Measurements from ENCODE around the gene ERFE. TPM values are rescaled to one million over a fixed set of nuclear protein-coding genes. Genes with fewer than 3 reads are reported as not detected.

Gene ERFE
- polyA plus RNA-seq, 1 of the 3 experiments (the other 2 are of a cell fraction), result 1.3 TPM

DNA sequence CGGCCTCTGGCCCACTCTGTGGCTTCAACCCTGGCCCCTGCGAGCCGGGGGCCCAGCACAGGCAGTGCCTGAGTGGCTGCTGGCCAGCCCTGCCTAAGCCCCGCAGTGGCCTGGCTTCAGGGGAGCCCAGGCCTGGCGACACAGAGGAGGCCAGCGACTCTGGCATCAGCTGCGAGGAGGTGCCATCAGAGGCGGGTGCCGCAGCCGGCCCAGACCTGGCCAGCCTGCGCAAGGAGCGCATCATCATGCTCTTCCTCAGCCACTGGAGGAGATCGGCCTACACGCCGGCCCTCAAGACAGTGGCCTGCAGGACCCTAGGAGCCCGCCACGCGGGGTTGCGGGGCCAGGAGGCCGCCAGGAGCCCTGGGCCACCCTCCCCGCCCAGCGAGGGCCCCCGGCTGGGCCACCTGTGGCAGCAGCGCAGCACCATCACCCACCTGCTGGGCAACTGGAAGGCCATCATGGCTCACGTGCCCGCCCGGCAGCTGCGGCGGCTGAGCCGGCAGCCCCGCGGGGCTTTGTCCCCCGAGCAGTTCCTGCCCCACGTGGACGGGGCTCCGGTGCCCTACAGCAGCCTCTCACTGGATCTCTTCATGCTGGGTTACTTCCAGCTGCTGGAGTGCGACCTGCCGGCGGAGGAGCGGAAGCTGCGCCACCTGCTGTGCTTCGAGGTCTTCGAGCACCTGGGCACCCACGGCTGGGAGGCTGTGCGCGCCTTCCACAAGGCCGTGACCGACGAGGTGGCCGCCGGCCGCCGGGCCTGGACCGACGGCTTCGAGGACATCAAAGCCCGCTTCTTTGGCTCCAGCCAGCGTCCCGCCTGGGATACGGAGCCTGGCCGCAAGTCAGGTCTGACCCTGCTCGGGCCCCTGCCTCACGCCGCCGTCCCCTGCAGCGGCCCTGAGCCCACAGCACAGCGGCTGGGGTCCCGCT lies 27.8 kb upstream of the ERFE start (continued):
- TF ChIP-seq, protein P1, sequence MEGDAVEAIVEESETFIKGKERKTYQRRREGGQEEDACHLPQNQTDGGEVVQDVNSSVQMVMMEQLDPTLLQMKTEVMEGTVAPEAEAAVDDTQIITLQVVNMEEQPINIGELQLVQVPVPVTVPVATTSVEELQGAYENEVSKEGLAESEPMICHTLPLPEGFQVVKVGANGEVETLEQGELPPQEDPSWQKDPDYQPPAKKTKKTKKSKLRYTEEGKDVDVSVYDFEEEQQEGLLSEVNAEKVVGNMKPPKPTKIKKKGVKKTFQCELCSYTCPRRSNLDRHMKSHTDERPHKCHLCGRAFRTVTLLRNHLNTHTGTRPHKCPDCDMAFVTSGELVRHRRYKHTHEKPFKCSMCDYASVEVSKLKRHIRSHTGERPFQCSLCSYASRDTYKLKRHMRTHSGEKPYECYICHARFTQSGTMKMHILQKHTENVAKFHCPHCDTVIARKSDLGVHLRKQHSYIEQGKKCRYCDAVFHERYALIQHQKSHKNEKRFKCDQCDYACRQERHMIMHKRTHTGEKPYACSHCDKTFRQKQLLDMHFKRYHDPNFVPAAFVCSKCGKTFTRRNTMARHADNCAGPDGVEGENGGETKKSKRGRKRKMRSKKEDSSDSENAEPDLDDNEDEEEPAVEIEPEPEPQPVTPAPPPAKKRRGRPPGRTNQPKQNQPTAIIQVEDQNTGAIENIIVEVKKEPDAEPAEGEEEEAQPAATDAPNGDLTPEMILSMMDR (IDR thresholded peaks at IDR 0.05), result no peak
- TF ChIP-seq JUND (IDR thresholded peaks at IDR 0.05), result no peak

DNA sequence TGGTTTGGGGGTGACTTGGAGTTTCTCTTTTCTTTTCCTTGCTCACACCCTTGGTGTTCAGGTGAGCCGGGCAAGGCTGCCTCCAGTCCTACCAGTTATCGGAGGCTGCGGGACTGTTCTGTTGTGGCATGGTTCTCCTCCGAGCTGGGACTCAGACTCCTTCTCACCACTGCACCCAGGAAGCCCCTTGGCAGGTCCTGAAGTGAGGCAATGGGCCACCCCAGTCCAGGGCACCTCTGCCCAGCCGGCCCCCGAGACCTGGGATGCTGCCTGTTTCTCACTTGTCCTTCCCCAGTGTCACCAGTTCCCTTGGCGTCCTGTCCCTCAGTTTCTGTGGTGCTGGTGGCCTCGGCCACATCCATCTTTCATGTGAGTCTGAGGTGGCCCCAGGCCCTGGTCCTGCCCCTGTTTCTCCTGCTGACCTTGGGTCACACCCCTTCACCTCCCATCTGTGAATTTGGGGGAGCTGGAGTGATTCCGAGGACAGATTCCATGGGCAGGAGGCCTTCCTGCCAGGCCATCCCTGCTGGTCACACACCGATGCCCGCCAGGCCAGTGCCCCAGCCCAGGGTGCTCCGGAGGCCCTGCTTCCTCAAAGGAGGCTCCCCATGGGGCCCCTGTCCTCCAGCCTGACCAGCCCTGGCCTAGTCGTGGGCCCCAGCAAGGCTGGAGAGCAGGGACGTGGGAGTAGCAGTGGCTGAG lies 26.9 kb upstream of the ERFE start:
- ChIA-PET POLR2A (no interaction called here), CTCF (interaction anchor here (2.1 kb wide), 1 partner anchor 11 kb away, joined by 4 read pairs; no protein-coding TSS in a partner anchor)
- Histone ChIP-seq H3K36me3 (replicated peaks in 1 of 2; ENCODE audit: control insufficient read depth in 1 of 2, insufficient read depth in 2 of 2, low read length in 1 of 2) (no peaks in the 10 kb centered on the region), H3K4me1 (ENCODE audit: control insufficient read depth in 1 of 2, insufficient read depth in 2 of 2, low read depth in 1 of 2, low read length in 1 of 2) (no peaks in the 10 kb centered on the region; a peak in 1 of 4 replicates), H4K20me1 (ENCODE audit: insufficient read depth) (no peaks in the 10 kb centered on the region), H3K27me3 (ENCODE audit: insufficient read depth) (no peaks in the 10 kb centered on the region), H3K9me2 (no peaks in the 10 kb centered on the region), H3K4me2 (no peak overlapping the region), H3K79me2 (ENCODE audit: insufficient read depth) (no peaks in the 10 kb centered on the region), H3K27ac (ENCODE audit: low read depth in 2 of 2, low read length in 1 of 2) (no peak overlapping the region), H3K4me3 (ENCODE audit: low read depth in 2 of 2, low read length in 1 of 2) (no peak overlapping the region), H3K9ac (no peak overlapping the region), H2AFZ (ENCODE audit: low read depth) (no peak overlapping the region), H3F3A (replicated peaks; ENCODE audit: insufficient read depth) (no peaks in the 10 kb centered on the region), H3K9me3 (no peaks in the 10 kb centered on the region)
- no peak for DNase-seq
- TF ChIP-seq MEF2A (IDR thresholded peaks at IDR 0.05; ENCODE audit: borderline replicate concordance, low read depth), result no peak
- TF ChIP-seq, protein P2, sequence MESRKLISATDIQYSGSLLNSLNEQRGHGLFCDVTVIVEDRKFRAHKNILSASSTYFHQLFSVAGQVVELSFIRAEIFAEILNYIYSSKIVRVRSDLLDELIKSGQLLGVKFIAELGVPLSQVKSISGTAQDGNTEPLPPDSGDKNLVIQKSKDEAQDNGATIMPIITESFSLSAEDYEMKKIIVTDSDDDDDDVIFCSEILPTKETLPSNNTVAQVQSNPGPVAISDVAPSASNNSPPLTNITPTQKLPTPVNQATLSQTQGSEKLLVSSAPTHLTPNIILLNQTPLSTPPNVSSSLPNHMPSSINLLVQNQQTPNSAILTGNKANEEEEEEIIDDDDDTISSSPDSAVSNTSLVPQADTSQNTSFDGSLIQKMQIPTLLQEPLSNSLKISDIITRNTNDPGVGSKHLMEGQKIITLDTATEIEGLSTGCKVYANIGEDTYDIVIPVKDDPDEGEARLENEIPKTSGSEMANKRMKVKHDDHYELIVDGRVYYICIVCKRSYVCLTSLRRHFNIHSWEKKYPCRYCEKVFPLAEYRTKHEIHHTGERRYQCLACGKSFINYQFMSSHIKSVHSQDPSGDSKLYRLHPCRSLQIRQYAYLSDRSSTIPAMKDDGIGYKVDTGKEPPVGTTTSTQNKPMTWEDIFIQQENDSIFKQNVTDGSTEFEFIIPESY (IDR thresholded peaks at IDR 0.05; ENCODE audit: borderline replicate concordance, low read depth), result no peak
- WGBS (ENCODE audit: low lambda C conversion rate), result 66% methylated on average over 8 of the region's 14 CpGs

DNA sequence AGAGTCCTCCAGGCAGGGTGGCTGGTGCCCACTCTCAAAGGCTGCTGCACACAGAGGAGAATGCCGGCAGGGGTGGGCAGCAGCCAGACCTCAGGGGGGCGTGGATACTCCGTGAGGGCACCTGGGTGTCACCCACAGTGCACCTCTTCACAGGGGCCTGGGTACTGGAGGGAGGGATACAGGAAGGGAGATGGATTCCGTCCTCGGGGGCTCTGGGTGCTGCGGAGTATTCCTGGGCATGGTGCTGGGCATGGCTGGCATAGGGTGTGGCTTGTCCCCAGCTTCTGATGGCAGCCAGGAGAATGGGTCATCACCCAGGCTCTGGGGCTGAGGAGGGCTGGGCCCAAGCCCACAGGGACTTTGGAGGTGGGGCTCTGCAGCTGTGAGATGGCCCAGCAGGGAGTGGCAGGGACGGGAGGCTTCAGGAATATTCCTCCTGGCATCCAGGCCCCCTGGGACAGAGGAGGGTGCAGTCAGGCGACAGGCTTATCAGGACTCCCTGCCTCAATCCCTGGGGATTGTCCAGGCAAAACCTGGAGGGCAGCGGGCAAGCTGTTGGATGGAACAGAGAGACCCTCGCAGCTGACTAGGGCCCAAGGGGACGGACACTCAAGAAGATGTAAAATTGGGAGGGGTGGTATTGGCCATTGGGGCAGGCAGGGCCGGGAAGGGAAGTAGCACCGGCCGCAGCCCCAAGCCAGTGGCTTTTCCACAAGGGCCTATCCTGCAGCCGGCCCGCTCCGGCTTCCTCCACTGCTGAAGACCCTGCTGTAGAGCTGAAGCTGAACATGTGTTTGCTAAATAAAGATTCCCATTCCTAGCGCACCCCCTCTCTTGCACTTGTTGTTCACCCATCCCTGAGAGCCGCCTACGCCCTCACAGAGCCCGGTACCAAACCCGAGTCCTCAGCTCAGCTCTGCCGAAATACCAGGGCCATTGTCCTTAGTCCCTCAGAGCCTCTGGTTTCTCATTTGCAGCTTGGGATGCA lies 26.0 kb upstream of the ERFE start:
- no peak overlapping the region for H3K27ac ChIP-seq (ENCODE audit: low read depth in 2 of 2, low read length in 1 of 2)
- no peak for DNase-seq
- TF ChIP-seq FOXM1 (IDR thresholded peaks at IDR 0.05; ENCODE audit: low read depth) (no peak), POLR2AphosphoS5 (IDR thresholded peaks at IDR 0.05; ENCODE audit: low read depth, low read length) (no peak), TEAD4 (IDR thresholded peaks at IDR 0.05; ENCODE audit: borderline replicate concordance, insufficient read depth) (no peak), EP300 (IDR thresholded peaks at IDR 0.05; ENCODE audit: borderline replicate concordance in 1 of 2, low read depth in 1 of 2, low read length in 1 of 2) (no peak), YY1 (IDR thresholded peaks at IDR 0.05; ENCODE audit: low read depth) (no peak), NRF1 (IDR thresholded peaks at IDR 0.05; ENCODE audit: low read depth, low read length) (no peak), ELF1 (IDR thresholded peaks at IDR 0.05) (no peak), EZH2phosphoT487 (IDR thresholded peaks at IDR 0.05; ENCODE audit: borderline replicate concordance, low read depth) (no peak), FOSL2 (IDR thresholded peaks at IDR 0.05; ENCODE audit: borderline replicate concordance, low read depth) (no peak)
- TF ChIP-seq, protein P3, sequence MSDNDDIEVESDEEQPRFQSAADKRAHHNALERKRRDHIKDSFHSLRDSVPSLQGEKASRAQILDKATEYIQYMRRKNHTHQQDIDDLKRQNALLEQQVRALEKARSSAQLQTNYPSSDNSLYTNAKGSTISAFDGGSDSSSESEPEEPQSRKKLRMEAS (IDR thresholded peaks at IDR 0.05; ENCODE audit: low read depth), result no peak
- TF ChIP-seq, protein P4, sequence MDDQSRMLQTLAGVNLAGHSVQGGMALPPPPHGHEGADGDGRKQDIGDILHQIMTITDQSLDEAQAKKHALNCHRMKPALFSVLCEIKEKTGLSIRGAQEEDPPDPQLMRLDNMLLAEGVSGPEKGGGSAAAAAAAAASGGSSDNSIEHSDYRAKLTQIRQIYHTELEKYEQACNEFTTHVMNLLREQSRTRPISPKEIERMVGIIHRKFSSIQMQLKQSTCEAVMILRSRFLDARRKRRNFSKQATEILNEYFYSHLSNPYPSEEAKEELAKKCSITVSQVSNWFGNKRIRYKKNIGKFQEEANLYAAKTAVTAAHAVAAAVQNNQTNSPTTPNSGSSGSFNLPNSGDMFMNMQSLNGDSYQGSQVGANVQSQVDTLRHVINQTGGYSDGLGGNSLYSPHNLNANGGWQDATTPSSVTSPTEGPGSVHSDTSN (IDR thresholded peaks at IDR 0.05), result no peak
- H3K36me3 ChIP-seq (replicated peaks in 1 of 2; ENCODE audit: control insufficient read depth in 1 of 2, insufficient read depth in 2 of 2, low read length in 1 of 2), result no peaks in the 10 kb centered on the region
- CTCF ChIA-PET, result interaction anchor here (1.4 to 2.1 kb wide), 2 partner anchors 10 to 12 kb away, joined by 4 read pairs; no protein-coding TSS in a partner anchor
- no peak overlapping the region for H2AFZ ChIP-seq (ENCODE audit: low read depth)
- H3K27me3 ChIP-seq (ENCODE audit: insufficient read depth), result no peaks in the 10 kb centered on the region
- no peak overlapping the region for H3K4me3 ChIP-seq (ENCODE audit: low read depth in 2 of 2, low read length in 1 of 2)
- H3K9me3 ChIP-seq, result no peaks in the 10 kb centered on the region
- POLR2A ChIA-PET, result no interaction called here
- no peak overlapping the region for H3K4me2 ChIP-seq
- WGBS (ENCODE audit: low lambda C conversion rate), result 81% methylated on average over 14 of the region's 23 CpGs
- no peaks in the 10 kb centered on the region for H3K9me2 ChIP-seq
- H4K20me1 ChIP-seq (ENCODE audit: insufficient read depth), result no peaks in the 10 kb centered on the region
- no peak overlapping the region for H3K9ac ChIP-seq
- H3K4me1 ChIP-seq (ENCODE audit: control insufficient read depth in 1 of 2, insufficient read depth in 2 of 2, low read depth in 1 of 2, low read length in 1 of 2), result no peaks in the 10 kb centered on the region; a peak in 1 of 4 replicates
- H3K79me2 ChIP-seq (ENCODE audit: insufficient read depth), result no peaks in the 10 kb centered on the region
- no peaks in the 10 kb centered on the region for H3F3A ChIP-seq (replicated peaks; ENCODE audit: insufficient read depth)
